ENCODE measurements around the gene PHF10.

- TF ChIP-seq CTCF (conservative IDR thresholded peaks at IDR 0.05; ENCODE audit: low read depth, low read length) (no peak), RAD21 (IDR thresholded peaks at IDR 0.05; ENCODE audit: low read length) (no peak), POLR2A (IDR thresholded peaks at IDR 0.05; ENCODE audit: low read depth, low read length) (no peak), NFE2L2 (IDR thresholded peaks at IDR 0.05; ENCODE audit: low read depth, low read length) (no peak), MAZ (IDR thresholded peaks at IDR 0.05; ENCODE audit: borderline replicate concordance, low read depth, low read length) (no peak)
Observed at GRCh38 chr6:169667716-169668115, 56.6 kb downstream of the PHF10 start.

Data from IMR-90 (cell line).